NCI-H1694 (cell line): ENCODE data around the gene CHPF.

Experiments used
- DNase-seq: peaks from one replicate; lab custom pipeline; 2025; lab: John Stamatoyannopoulos, UW

CHPF gene

GRCh38 chr2:219567791-219568361 lies 24.3 kb upstream of the CHPF start:
- DNase-seq, result no peak

GRCh38 chr2:219567131-219567530 lies 23.5 kb upstream of the CHPF start:
- no peak for DNase-seq

GRCh38 chr2:219566640-219567039 lies 23.0 kb upstream of the CHPF start:
- no peak for DNase-seq

GRCh38 chr2:219565130-219566080 lies 21.8 kb upstream of the CHPF start:
- DNase-seq, result no peak

- no peak for DNase-seq
These were observed 19.8 kb upstream of the CHPF start for GRCh38 chr2:219563271-219563928.

- no peak for DNase-seq
These were observed 18.7 kb upstream of the CHPF start for GRCh38 chr2:219562049-219563020.

- DNase-seq, result no peak
These were observed 17.8 kb upstream of the CHPF start for GRCh38 chr2:219561179-219562048.

- DNase-seq, result no peak
These were observed 17.2 kb upstream of the CHPF start for GRCh38 chr2:219560893-219561178.

GRCh38 chr2:219560037-219560892 lies 16.7 kb upstream of the CHPF start:
- no peak for DNase-seq

GRCh38 chr2:219559156-219559915 lies 15.7 kb upstream of the CHPF start:
- no peak for DNase-seq

- no peak for DNase-seq
These were observed 14.5 kb upstream of the CHPF start for GRCh38 chr2:219557791-219558785.

- DNase-seq, result no peak
These were observed 13.7 kb upstream of the CHPF start for GRCh38 chr2:219557320-219557719.

- DNase-seq, result no peak
These were observed 12.8 kb upstream of the CHPF start for GRCh38 chr2:219556413-219556812.

GRCh38 chr2:219555956-219556355 lies 12.3 kb upstream of the CHPF start:
- DNase-seq, result no peak

GRCh38 chr2:219554350-219554749 lies 10.7 kb upstream of the CHPF start:
- no peak for DNase-seq

- DNase-seq, result no peak
These were observed 9.9 kb upstream of the CHPF start for GRCh38 chr2:219553463-219553963.

GRCh38 chr2:219553168-219553417 lies 9.5 kb upstream of the CHPF start:
- no peak for DNase-seq
